ENCODE results near the gene DBNDD2. TPM values are rescaled to one million over a fixed set of nuclear protein-coding genes. Genes with fewer than 3 reads are reported as not detected.

The DBNDD2 gene
- total RNA-seq, 2 donors from 2014 or later: 139 to 159 TPM

- peak overlapping the region; percentile 67 for H3K4me3 ChIP-seq
- H3K27me3 ChIP-seq: no peaks in the 10 kb centered on the region
- no peaks in the 10 kb centered on the region for H3K9me3 ChIP-seq
- H3K27ac ChIP-seq: peak overlapping the region; percentile 94
- DNase-seq (ENCODE audit: low spot score): peak; percentile 49
- peaks cover 0 to 38% of the 10 kb centered on the region in 2 donors for H3K4me1 ChIP-seq
- peaks cover 33% of the 10 kb centered on the region for H3K36me3 ChIP-seq
- TF ChIP-seq CTCF (IDR thresholded peaks at IDR 0.05): no peak
Measured at GRCh38 chr20:45363611-45364492, 44.2 kb upstream of the DBNDD2 start.

GRCh38 chr20:45365444-45365970 lies 42.6 kb upstream of the DBNDD2 start:
- peaks cover 0 to 22% of the 10 kb centered on the region in 2 donors for H3K4me1 ChIP-seq
- no peak for TF ChIP-seq CTCF (IDR thresholded peaks at IDR 0.05)
- no peak overlapping the region for H3K4me3 ChIP-seq
- peaks cover 34% of the 10 kb centered on the region for H3K36me3 ChIP-seq
- H3K9me3 ChIP-seq: no peaks in the 10 kb centered on the region
- no peaks in the 10 kb centered on the region for H3K27me3 ChIP-seq
- DNase-seq (ENCODE audit: low spot score): peak; percentile 55
- no peak overlapping the region for H3K27ac ChIP-seq

GRCh38 chr20:45366192-45366591 lies 41.9 kb upstream of the DBNDD2 start:
- no peaks in the 10 kb centered on the region for H3K27me3 ChIP-seq
- H3K4me1 ChIP-seq: peaks cover 0 to 22% of the 10 kb centered on the region in 2 donors
- H3K4me3 ChIP-seq: no peak overlapping the region
- TF ChIP-seq CTCF (IDR thresholded peaks at IDR 0.05): no peak
- DNase-seq (ENCODE audit: low spot score): no peak
- H3K36me3 ChIP-seq: peaks cover 34% of the 10 kb centered on the region
- H3K27ac ChIP-seq: no peak overlapping the region
- H3K9me3 ChIP-seq: no peaks in the 10 kb centered on the region

- Histone ChIP-seq H3K4me3 (no peak overlapping the region), H3K9me3 (no peaks in the 10 kb centered on the region), H3K36me3 (peaks cover 34% of the 10 kb centered on the region), H3K27me3 (no peaks in the 10 kb centered on the region), H3K4me1 (peaks cover 0 to 22% of the 10 kb centered on the region in 2 donors), H3K27ac (no peak overlapping the region)
- TF ChIP-seq CTCF (IDR thresholded peaks at IDR 0.05): no peak
- DNase-seq (ENCODE audit: low spot score): peak; percentile 38
Measured at GRCh38 chr20:45366631-45367030, 41.5 kb upstream of the DBNDD2 start.

GRCh38 chr20:45367126-45367525 lies 41.0 kb upstream of the DBNDD2 start:
- H3K4me1 ChIP-seq: peaks cover 0 to 22% of the 10 kb centered on the region in 2 donors
- no peak overlapping the region for H3K4me3 ChIP-seq
- no peak for DNase-seq (ENCODE audit: low spot score)
- TF ChIP-seq CTCF (IDR thresholded peaks at IDR 0.05): no peak
- no peak overlapping the region for H3K27ac ChIP-seq
- H3K27me3 ChIP-seq: no peaks in the 10 kb centered on the region
- H3K9me3 ChIP-seq: no peaks in the 10 kb centered on the region
- peaks cover 34% of the 10 kb centered on the region for H3K36me3 ChIP-seq

Measured in right atrium auricular region (tissue), 2 donors.